Activated CD8-positive, alpha-beta T cell treated with anti-CD3 and anti-CD28 coated beads for 36 hours (primary cell): ENCODE results near the gene MCC. TPM values are rescaled to one million over a fixed set of nuclear protein-coding genes. Genes with fewer than 3 reads are reported as not detected.

Source experiments
- ATAC-seq: fragments of 200-7000 bp; cut with Tn5 transposase; one replicate; pipeline ENCODE4 v1.10.0; 2021; ENCODE audit warnings: mild to moderate bottlenecking, moderate library complexity
- CTCF ChIA-PET: fragments of 350-600 bp; sonication (Branson Sonifier 250); formaldehyde crosslinking; loops from one replicate; lab custom pipeline; 2021; ENCODE audit warnings: antibody characterized with exemption; lab: Charles Lee
- POLR2A ChIA-PET: fragments of 350-600 bp; sonication (Branson Sonifier 250); formaldehyde crosslinking; loops from one replicate; lab custom pipeline; 2021; ENCODE audit warnings: antibody characterized with exemption; lab: Charles Lee
- DNase-seq: peaks from one replicate; pipeline ENCODE4 v3.0.0-alpha.2; 2020
- H3K27ac Mint-ChIP-seq: one replicate; pipeline ENCODE4 v1.8.0; 2021; ENCODE audit warnings: mild to moderate bottlenecking, mixed read lengths
- H3K27me3 Mint-ChIP-seq: one replicate; pipeline ENCODE4 v1.8.0; 2021; ENCODE audit warnings: mixed read lengths
- H3K36me3 Mint-ChIP-seq: one replicate; pipeline ENCODE4 v1.8.0; 2021; ENCODE audit warnings: low read depth, mixed read lengths
- H3K4me1 Mint-ChIP-seq: one replicate; pipeline ENCODE4 v1.8.0; 2021; ENCODE audit warnings: low read depth, mixed read lengths
- H3K4me3 Mint-ChIP-seq: one replicate; pipeline ENCODE4 v1.8.0; 2021; ENCODE audit warnings: mild to moderate bottlenecking, moderate library complexity, mixed read lengths
- H3K9me3 Mint-ChIP-seq: one replicate; pipeline ENCODE4 v1.8.0; 2021; ENCODE audit warnings: mixed read lengths
- intact Hi-C: fragments of 100-400 bp; cut with micrococcal nuclease; formaldehyde crosslinking; loops from one replicate; pipeline ENCODE4 v1.10.0; 2022
- total RNA-seq, 2 experiments: library from RNA; stranded (reverse); gene quantifications; one replicate each; pipeline ENCODE4 v1.2.3, GENCODE V29; 2021
- TF ChIP-seq, protein P1 (sequence below): fragments of 200-600 bp; IDR thresholded peaks from one replicate; pipeline ENCODE4 v1.8.0; 2022; ENCODE audit warnings: antibody characterized with exemption, mild to moderate bottlenecking

Gene MCC
- total RNA-seq, 2 experiments from 2014 or later, result 4.9 to 5.4 TPM

DNA sequence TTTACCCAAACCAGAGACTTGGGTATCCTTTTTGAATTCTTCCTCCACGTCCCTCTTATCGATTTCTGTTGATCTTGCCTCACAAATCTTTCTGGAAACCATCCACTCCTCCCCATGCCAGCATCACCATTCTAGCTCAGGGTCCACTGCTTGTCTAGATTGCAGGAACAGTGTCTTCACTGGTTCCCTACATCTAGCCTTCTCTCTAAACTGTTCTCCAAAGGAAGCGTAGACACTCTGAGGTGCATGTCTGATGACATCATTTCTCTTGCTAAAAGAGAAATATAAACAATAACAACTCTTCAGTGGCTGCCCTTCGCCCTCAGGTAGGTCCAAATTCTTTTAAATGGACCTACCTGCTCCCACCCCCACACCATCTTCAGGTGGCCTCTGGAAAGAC lies 311.5 kb downstream of the MCC start:
- no peak for ATAC-seq
- H3K27ac Mint-ChIP-seq, result no peak overlapping the region
- TF ChIP-seq, protein P1, sequence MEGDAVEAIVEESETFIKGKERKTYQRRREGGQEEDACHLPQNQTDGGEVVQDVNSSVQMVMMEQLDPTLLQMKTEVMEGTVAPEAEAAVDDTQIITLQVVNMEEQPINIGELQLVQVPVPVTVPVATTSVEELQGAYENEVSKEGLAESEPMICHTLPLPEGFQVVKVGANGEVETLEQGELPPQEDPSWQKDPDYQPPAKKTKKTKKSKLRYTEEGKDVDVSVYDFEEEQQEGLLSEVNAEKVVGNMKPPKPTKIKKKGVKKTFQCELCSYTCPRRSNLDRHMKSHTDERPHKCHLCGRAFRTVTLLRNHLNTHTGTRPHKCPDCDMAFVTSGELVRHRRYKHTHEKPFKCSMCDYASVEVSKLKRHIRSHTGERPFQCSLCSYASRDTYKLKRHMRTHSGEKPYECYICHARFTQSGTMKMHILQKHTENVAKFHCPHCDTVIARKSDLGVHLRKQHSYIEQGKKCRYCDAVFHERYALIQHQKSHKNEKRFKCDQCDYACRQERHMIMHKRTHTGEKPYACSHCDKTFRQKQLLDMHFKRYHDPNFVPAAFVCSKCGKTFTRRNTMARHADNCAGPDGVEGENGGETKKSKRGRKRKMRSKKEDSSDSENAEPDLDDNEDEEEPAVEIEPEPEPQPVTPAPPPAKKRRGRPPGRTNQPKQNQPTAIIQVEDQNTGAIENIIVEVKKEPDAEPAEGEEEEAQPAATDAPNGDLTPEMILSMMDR, result no peak
- intact Hi-C loops, result no loop called here
- no peak for DNase-seq
- H3K4me3 Mint-ChIP-seq, result no peak overlapping the region
- no peaks in the 10 kb centered on the region for H3K36me3 Mint-ChIP-seq
- POLR2A ChIA-PET, result no interaction called here
- H3K9me3 Mint-ChIP-seq, result no peaks in the 10 kb centered on the region
- no peaks in the 10 kb centered on the region for H3K27me3 Mint-ChIP-seq
- CTCF ChIA-PET, result interaction anchor here (1.0 to 1.6 kb wide), 2 partner anchors 17 to 86 kb away, joined by 3 to 6 read pairs; no protein-coding TSS in a partner anchor
- peaks cover 5% of the 10 kb centered on the region for H3K4me1 Mint-ChIP-seq

DNA sequence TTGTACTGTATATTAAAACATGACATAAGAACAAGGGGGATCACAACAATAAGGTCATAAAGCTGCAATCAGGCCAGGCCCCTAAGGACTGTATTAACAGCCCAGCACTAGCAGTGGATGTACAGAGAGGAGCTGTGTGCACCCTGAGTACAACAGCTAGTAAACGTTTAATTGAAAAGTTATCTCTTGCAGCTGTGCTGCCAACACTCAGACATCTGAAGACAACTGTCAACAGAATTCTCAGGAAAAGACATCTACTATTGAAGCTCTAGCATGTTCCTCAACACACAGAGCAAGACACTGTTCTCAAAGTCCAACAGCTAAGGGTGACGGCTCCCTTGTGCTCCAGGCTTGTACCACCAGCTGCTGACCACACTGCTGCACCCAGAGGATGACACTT lies 312.1 kb downstream of the MCC start:
- Mint-ChIP-seq H3K4me1 (peaks cover under 1% of the 10 kb centered on the region), H3K27me3 (no peaks in the 10 kb centered on the region), H3K27ac (no peak overlapping the region), H3K9me3 (no peaks in the 10 kb centered on the region), H3K4me3 (no peak overlapping the region), H3K36me3 (no peaks in the 10 kb centered on the region)
- DNase-seq (no peak), ATAC-seq (no peak)
- intact Hi-C loops, result no loop called here
- ChIA-PET POLR2A (no interaction called here), CTCF (interaction anchor here (1.0 to 1.6 kb wide), 2 partner anchors 16 to 86 kb away, joined by 3 to 6 read pairs; no protein-coding TSS in a partner anchor)
- TF ChIP-seq, protein P1, result no peak

GRCh38 chr5:113172231-113172826 lies 315.9 kb downstream of the MCC start:
- TF ChIP-seq, protein P1, result no peak
- no peak for DNase-seq
- POLR2A ChIA-PET, result no interaction called here
- ATAC-seq, result no peak
- Mint-ChIP-seq H3K9me3 (no peaks in the 10 kb centered on the region), H3K27ac (no peak overlapping the region), H3K4me3 (no peak overlapping the region), H3K27me3 (no peaks in the 10 kb centered on the region), H3K36me3 (no peaks in the 10 kb centered on the region), H3K4me1 (no peaks in the 10 kb centered on the region)
- CTCF ChIA-PET, result interaction anchor here (1.0 to 1.1 kb wide), 3 partner anchors 11 to 29 kb away, joined by 3 read pairs; no protein-coding TSS in a partner anchor
- intact Hi-C loops, result no loop called here

DNA sequence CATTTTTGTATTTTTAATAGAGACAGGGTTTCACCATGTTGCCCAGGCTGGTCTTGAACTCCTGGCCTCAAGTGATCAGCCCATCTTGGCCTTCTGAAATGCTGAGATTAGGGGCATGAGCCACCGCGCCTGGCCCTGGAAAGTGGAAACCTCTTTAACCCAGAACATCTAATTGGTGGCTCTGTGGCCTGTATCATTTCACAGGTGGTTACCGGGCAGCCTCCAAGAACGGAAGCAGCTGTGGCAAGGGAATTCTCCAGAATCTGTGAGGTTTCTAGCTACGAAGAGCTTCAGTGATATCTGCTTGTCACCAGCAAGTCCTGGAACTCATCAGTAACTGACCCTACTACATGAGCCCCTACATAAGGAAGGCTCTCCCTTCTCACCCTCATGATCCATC lies 316.7 kb downstream of the MCC start:
- Mint-ChIP-seq H3K27ac (no peak overlapping the region), H3K27me3 (no peaks in the 10 kb centered on the region), H3K36me3 (no peaks in the 10 kb centered on the region), H3K4me1 (peaks cover 2% of the 10 kb centered on the region), H3K9me3 (no peaks in the 10 kb centered on the region), H3K4me3 (no peak overlapping the region)
- CTCF ChIA-PET, result interaction anchor here (1.0 to 1.1 kb wide), 3 partner anchors 11 to 12 kb away, joined by 3 read pairs; no protein-coding TSS in a partner anchor
- POLR2A ChIA-PET, result interaction anchor here (0.8 kb wide), 1 partner anchor 14 kb away, joined by 3 read pairs; no protein-coding TSS in a partner anchor
- no peak for DNase-seq
- intact Hi-C loops, result no loop called here
- ATAC-seq, result no peak
- TF ChIP-seq, protein P1, result no peak

DNA sequence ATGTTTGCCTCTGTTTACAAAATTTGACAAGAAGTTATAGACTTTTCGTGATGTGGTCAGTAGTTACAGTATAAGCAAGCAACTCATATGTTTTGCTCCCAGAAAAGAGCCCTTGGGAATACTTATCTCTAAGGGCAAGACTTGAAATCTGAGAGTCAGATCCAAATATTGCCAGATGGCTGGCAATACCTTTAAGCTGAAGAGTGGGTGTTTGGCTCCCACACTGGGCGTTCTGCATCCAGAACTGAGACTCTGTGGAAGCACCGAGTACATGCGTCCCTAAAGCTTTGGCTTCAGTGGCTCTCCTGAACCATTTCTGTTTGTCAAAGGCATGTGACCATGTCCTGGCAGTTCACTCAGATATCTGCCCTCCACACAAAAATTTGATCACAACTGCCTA lies 317.5 kb downstream of the MCC start:
- ATAC-seq (no peak), DNase-seq (no peak)
- H3K4me1 Mint-ChIP-seq, result peaks cover 2% of the 10 kb centered on the region
- POLR2A ChIA-PET, result interaction anchor here (0.8 kb wide), 1 partner anchor 15 kb away, joined by 3 read pairs; no protein-coding TSS in a partner anchor
- H3K27ac Mint-ChIP-seq, result no peak overlapping the region
- H3K4me3 Mint-ChIP-seq, result no peak overlapping the region
- no peaks in the 10 kb centered on the region for H3K27me3 Mint-ChIP-seq
- H3K9me3 Mint-ChIP-seq, result no peaks in the 10 kb centered on the region
- H3K36me3 Mint-ChIP-seq, result no peaks in the 10 kb centered on the region
- intact Hi-C loops, result no loop called here
- CTCF ChIA-PET, result interaction anchor here (1.1 kb wide), 1 partner anchor 11 kb away, joined by 3 read pairs; no protein-coding TSS in a partner anchor
- TF ChIP-seq, protein P1, result no peak
